Liver (tissue), 9 donors: ENCODE measurements around the gene NR3C1. TPM values are rescaled to one million over a fixed set of nuclear protein-coding genes. Genes with fewer than 3 reads are reported as not detected.

Experiments used
- DNase-seq: peaks from one replicate; pipeline ENCODE4 v3.0.0-alpha.2; 2017; ENCODE audit warnings: low spot score
- H3K27ac ChIP-seq, 2 donors: one replicate each; pipeline ENCODE4 v1.7.0; 2013; ENCODE audit warnings: inconsistent platforms in 2 of 2, low read length in 2 of 2, control low read depth in 1 of 2, low read depth in 1 of 2, mild to moderate bottlenecking in 1 of 2
- H3K27me3 ChIP-seq, 4 donors: one replicate each; pipeline versions ENCODE4 v1.6.1 to v1.7.0; 2013; ENCODE audit warnings: low read length in 3 of 4, inconsistent platforms in 1 of 4, mild to moderate bottlenecking in 1 of 4, moderate library complexity in 1 of 4; ENCODE audit not compliant: control insufficient read depth in 4 of 4, insufficient read depth in 4 of 4
- H3K36me3 ChIP-seq, 4 donors: one replicate each; pipeline versions ENCODE4 v1.6.1 to v1.7.0; 2013; ENCODE audit warnings: low read length in 3 of 4, mild to moderate bottlenecking in 3 of 4, low read depth in 1 of 4, moderate library complexity in 1 of 4; ENCODE audit not compliant: control insufficient read depth in 4 of 4, insufficient read depth in 3 of 4
- H3K4me1 ChIP-seq, 4 donors: one replicate each; pipeline versions ENCODE4 v1.6.1 to v1.7.0; 2013; ENCODE audit warnings: low read length in 3 of 4, mild to moderate bottlenecking in 3 of 4, moderate library complexity in 1 of 4; ENCODE audit not compliant: control insufficient read depth in 4 of 4, insufficient read depth in 4 of 4
- H3K4me3 ChIP-seq, 3 donors: one replicate each; pipeline versions ENCODE4 v1.6.1 to v1.7.0; 2013; ENCODE audit warnings: low read length in 3 of 3, control low read depth in 1 of 3, low read depth in 1 of 3, mild to moderate bottlenecking in 1 of 3
- H3K9ac ChIP-seq, 2 donors: one replicate each; pipeline ENCODE4 v1.7.0; 2013; ENCODE audit warnings: low read length in 2 of 2, mild to moderate bottlenecking in 2 of 2, moderate library complexity in 2 of 2, control low read depth in 1 of 2, low read depth in 1 of 2
- H3K9me3 ChIP-seq, 4 donors: one replicate each; pipeline versions ENCODE4 v1.6.1 to v1.7.0; 2013; ENCODE audit warnings: low read length in 3 of 4; ENCODE audit not compliant: control insufficient read depth in 4 of 4
- EGR1 ChIP-seq, 2 donors: IDR thresholded peaks; 2 replicates each; pipeline ENCODE4 v1.6.1; 2016 to 2018; ENCODE audit warnings: antibody characterized with exemption in 2 of 2, low read depth in 2 of 2
- FOXA1 ChIP-seq: IDR thresholded peaks from 2 replicates; pipeline ENCODE4 v1.6.1; 2016; ENCODE audit warnings: antibody characterized with exemption
- FOXA2 ChIP-seq: IDR thresholded peaks from 2 replicates; pipeline ENCODE4 v1.6.1; 2016; ENCODE audit warnings: antibody characterized with exemption
- GABPA ChIP-seq, 2 donors: IDR thresholded peaks in 1 of 2; conservative IDR thresholded peaks in 1 of 2; 2 replicates each; pipeline ENCODE4 v1.6.1; 2016; ENCODE audit warnings: antibody characterized with exemption in 2 of 2, mild to moderate bottlenecking in 1 of 2, moderate library complexity in 1 of 2
- HNF4A ChIP-seq, 2 donors: conservative IDR thresholded peaks; 2 replicates each; pipeline ENCODE4 v1.6.1; 2016; ENCODE audit warnings: antibody characterized with exemption in 2 of 2, mild to moderate bottlenecking in 2 of 2
- HNF4G ChIP-seq: IDR thresholded peaks from 2 replicates; pipeline ENCODE4 v1.6.1; 2016; ENCODE audit warnings: antibody characterized with exemption
- JUND ChIP-seq, 2 donors: IDR thresholded peaks; 2 replicates each; pipeline ENCODE4 v1.6.1; 2016; ENCODE audit warnings: antibody characterized with exemption in 2 of 2
- NR2F2 ChIP-seq: IDR thresholded peaks from 2 replicates; pipeline ENCODE4 v1.6.1; 2016; ENCODE audit warnings: antibody characterized with exemption
- RAD21 ChIP-seq, 2 donors: IDR thresholded peaks; 2 replicates each; pipeline ENCODE4 v1.6.1; 2016; ENCODE audit warnings: antibody characterized with exemption in 2 of 2, mild to moderate bottlenecking in 2 of 2
- RXRA ChIP-seq, 2 donors: IDR thresholded peaks; 2 replicates each; pipeline ENCODE4 v1.6.1; 2017 to 2018; ENCODE audit warnings: antibody characterized with exemption in 2 of 2, mild to moderate bottlenecking in 1 of 2
- YY1 ChIP-seq: IDR thresholded peaks from 2 replicates; pipeline ENCODE4 v1.6.1; 2016; ENCODE audit warnings: antibody characterized with exemption, mild to moderate bottlenecking
- WGBS: extraction: QIAGEN DNeasy Blood & Tissue Kit; methylation state at CpG from one replicate; pipeline ENCODE4 v1.1.7; 2013; 5-methylcytosine and 5-hydroxymethylcytosine counted together
- polyA plus RNA-seq, 2 donors: library from polyadenylated mRNA; stranded (reverse) in 1 of 2; unstranded in 1 of 2; fragments of 200-250 nt in 1 of 2; fragments of >200 nt in 1 of 2; fragmentation: Nextera tagmentation in 1 of 2; extraction: Ambion mirVana in 1 of 2; gene quantifications; one replicate each; pipeline versions ENCODE4 v1.2.1 to v1.2.3, GENCODE V29; 2013 to 2015
- total RNA-seq, 2 donors: library from RNA; depleted of rRNA; stranded (reverse); fragments of >200 nt; gene quantifications; one replicate each; pipeline ENCODE4 v1.2.3, GENCODE V29; 2014
- TF ChIP-seq, protein P1 (sequence below): IDR thresholded peaks from 2 replicates; pipeline ENCODE4 v1.6.1; 2016; ENCODE audit warnings: antibody characterized with exemption
- TF ChIP-seq, protein P2 (sequence below): fragments of 150-350 bp; IDR thresholded peaks from 2 replicates; pipeline ENCODE4 v1.5.1; 2017; ENCODE audit warnings: improper control_type of control experiment, low read depth, low read length; ENCODE audit not compliant: missing input control
- TF ChIP-seq, protein P3 (sequence below): IDR thresholded peaks from 2 replicates; pipeline ENCODE4 v1.6.1; 2016; ENCODE audit warnings: antibody characterized with exemption, mild to moderate bottlenecking
- TF ChIP-seq, protein P4 (sequence below): IDR thresholded peaks from 2 replicates; pipeline ENCODE4 v1.6.1; 2016; ENCODE audit warnings: antibody characterized with exemption
- donor health status: healthy.
- donor health status: healthy.
- donor health status: healthy.
- donor health status: healthy.
- donor health status: healthy.

The NR3C1 gene
- total and polyA plus RNA-seq, 4 donors = 24.5 to 36.4 (median 29.0) TPM

DNA sequence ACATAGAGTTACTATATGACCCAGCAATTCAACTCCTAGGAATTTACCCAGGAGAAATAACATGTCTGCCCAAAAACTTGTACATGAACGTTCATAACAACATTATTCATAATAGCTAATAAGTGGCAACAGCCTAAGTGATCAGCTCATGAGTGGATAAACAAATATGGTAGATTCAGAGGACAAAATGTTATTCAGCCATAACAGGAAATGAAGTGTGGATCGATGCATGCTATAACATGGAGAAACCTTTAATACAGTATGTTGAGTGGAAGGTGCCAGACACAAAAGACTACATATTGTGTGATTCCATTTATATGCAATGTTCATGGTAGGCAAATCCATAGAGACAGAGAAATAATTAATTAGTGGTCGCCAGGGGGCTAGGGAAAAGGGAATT is 22.3 kb upstream of the NR3C1 start:
- Histone ChIP-seq H3K9me3 (no peaks in the 10 kb centered on the region), H3K9ac (no peak overlapping the region), H3K27me3 (no peaks in the 10 kb centered on the region), H3K27ac (no peak overlapping the region), H3K36me3 (peaks cover 0 to 3% (median 0%) of the 10 kb centered on the region in 4 donors), H3K4me1 (peaks cover 0 to 16% (median 9%) of the 10 kb centered on the region in 4 donors), H3K4me3 (no peak overlapping the region)
- TF ChIP-seq HNF4G (no peak), JUND (IDR thresholded peaks at IDR 0.05) (no peak), RXRA (IDR thresholded peaks at IDR 0.05) (no peak)
- TF ChIP-seq, protein P1, sequence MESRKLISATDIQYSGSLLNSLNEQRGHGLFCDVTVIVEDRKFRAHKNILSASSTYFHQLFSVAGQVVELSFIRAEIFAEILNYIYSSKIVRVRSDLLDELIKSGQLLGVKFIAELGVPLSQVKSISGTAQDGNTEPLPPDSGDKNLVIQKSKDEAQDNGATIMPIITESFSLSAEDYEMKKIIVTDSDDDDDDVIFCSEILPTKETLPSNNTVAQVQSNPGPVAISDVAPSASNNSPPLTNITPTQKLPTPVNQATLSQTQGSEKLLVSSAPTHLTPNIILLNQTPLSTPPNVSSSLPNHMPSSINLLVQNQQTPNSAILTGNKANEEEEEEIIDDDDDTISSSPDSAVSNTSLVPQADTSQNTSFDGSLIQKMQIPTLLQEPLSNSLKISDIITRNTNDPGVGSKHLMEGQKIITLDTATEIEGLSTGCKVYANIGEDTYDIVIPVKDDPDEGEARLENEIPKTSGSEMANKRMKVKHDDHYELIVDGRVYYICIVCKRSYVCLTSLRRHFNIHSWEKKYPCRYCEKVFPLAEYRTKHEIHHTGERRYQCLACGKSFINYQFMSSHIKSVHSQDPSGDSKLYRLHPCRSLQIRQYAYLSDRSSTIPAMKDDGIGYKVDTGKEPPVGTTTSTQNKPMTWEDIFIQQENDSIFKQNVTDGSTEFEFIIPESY = no peak
- TF ChIP-seq, protein P2, sequence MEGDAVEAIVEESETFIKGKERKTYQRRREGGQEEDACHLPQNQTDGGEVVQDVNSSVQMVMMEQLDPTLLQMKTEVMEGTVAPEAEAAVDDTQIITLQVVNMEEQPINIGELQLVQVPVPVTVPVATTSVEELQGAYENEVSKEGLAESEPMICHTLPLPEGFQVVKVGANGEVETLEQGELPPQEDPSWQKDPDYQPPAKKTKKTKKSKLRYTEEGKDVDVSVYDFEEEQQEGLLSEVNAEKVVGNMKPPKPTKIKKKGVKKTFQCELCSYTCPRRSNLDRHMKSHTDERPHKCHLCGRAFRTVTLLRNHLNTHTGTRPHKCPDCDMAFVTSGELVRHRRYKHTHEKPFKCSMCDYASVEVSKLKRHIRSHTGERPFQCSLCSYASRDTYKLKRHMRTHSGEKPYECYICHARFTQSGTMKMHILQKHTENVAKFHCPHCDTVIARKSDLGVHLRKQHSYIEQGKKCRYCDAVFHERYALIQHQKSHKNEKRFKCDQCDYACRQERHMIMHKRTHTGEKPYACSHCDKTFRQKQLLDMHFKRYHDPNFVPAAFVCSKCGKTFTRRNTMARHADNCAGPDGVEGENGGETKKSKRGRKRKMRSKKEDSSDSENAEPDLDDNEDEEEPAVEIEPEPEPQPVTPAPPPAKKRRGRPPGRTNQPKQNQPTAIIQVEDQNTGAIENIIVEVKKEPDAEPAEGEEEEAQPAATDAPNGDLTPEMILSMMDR = no peak
- TF ChIP-seq, protein P3, sequence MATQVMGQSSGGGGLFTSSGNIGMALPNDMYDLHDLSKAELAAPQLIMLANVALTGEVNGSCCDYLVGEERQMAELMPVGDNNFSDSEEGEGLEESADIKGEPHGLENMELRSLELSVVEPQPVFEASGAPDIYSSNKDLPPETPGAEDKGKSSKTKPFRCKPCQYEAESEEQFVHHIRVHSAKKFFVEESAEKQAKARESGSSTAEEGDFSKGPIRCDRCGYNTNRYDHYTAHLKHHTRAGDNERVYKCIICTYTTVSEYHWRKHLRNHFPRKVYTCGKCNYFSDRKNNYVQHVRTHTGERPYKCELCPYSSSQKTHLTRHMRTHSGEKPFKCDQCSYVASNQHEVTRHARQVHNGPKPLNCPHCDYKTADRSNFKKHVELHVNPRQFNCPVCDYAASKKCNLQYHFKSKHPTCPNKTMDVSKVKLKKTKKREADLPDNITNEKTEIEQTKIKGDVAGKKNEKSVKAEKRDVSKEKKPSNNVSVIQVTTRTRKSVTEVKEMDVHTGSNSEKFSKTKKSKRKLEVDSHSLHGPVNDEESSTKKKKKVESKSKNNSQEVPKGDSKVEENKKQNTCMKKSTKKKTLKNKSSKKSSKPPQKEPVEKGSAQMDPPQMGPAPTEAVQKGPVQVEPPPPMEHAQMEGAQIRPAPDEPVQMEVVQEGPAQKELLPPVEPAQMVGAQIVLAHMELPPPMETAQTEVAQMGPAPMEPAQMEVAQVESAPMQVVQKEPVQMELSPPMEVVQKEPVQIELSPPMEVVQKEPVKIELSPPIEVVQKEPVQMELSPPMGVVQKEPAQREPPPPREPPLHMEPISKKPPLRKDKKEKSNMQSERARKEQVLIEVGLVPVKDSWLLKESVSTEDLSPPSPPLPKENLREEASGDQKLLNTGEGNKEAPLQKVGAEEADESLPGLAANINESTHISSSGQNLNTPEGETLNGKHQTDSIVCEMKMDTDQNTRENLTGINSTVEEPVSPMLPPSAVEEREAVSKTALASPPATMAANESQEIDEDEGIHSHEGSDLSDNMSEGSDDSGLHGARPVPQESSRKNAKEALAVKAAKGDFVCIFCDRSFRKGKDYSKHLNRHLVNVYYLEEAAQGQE = no peak
- TF ChIP-seq, protein P4, sequence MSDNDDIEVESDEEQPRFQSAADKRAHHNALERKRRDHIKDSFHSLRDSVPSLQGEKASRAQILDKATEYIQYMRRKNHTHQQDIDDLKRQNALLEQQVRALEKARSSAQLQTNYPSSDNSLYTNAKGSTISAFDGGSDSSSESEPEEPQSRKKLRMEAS = no peak
- WGBS = 93% methylated on average over 3 of the region's 3 CpGs
- no peak for DNase-seq

DNA sequence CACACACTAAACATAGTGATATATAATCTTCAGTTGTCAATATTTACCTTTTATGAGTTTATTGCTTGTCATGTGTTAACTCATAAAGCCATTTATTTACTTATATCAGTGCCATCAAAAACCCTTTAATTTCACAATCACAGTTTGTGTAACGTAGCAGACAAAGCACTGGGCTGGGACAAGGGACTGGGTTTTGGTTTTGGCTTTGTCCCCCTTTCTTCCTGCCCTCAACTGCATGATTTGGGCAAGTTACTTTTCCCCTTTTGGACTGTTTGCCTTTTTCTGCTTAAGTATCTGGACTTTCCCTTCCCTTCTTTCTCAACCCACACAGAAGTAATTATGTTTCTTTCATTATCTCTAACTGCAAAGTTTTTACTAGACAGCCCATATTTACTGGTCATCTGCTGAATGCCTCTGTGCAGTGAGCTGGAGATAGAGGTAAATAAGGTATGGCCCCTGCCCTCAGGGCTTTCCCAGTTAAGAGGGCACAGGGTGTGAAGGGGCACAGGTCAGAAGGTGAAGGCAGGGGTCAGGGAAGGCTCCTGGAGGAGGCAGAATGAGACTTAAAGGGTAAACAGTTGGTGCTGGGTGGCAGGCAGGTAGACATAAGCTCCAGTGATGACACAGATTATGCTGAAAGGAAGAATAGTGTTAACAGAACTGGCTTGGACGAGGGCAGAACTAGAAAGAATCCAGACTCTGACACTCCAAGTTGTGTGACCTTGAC is 14.8 kb upstream of the NR3C1 start:
- Histone ChIP-seq H3K36me3 (no peaks in the 10 kb centered on the region), H3K9ac (no peak overlapping the region), H3K27ac (peak overlapping the region; percentile 58 to 70), H3K4me1 (peaks cover 5 to 45% (median 39%) of the 10 kb centered on the region in 4 donors), H3K27me3 (no peaks in the 10 kb centered on the region), H3K9me3 (no peaks in the 10 kb centered on the region), H3K4me3 (no peak overlapping the region)
- DNase-seq = no peak
- 18% methylated on average over 2 of the region's 2 CpGs for WGBS
- no peak for TF ChIP-seq EGR1 (IDR thresholded peaks at IDR 0.05; ENCODE audit: low read depth in 2 of 2)
- no peak for TF ChIP-seq HNF4G
- TF ChIP-seq FOXA2 = peak; percentile 9
- TF ChIP-seq, protein P4 = no peak
- peak in 1 of 2 donors; percentile 15 for TF ChIP-seq HNF4A (conservative IDR thresholded peaks at IDR 0.05)
- no peak for TF ChIP-seq YY1
- TF ChIP-seq, protein P1 = no peak
- no peak for TF ChIP-seq GABPA (IDR thresholded peaks at IDR 0.05 in 1 of 2, conservative IDR thresholded peaks at IDR 0.05 in 1 of 2)
- TF ChIP-seq RXRA (IDR thresholded peaks at IDR 0.05) = no peak
- no peak for TF ChIP-seq NR2F2
- TF ChIP-seq RAD21 (IDR thresholded peaks at IDR 0.05) = peak in 1 of 2 donors; percentile 41
- no peak for TF ChIP-seq FOXA1
- TF ChIP-seq, protein P2 = no peak
